Activated B cell treated with CpG ODN at 0.5 μM for 24 hours (primary cell): Measurements from ENCODE around the gene MET. TPM values are rescaled to one million over a fixed set of nuclear protein-coding genes. Genes with fewer than 3 reads are reported as not detected.

Experiments
- ATAC-seq: fragments of 200-7000 bp; cut with Tn5 transposase; one replicate; pipeline ENCODE4 v1.10.0; 2021; ENCODE audit warnings: low read depth, mild to moderate bottlenecking, moderate library complexity
- CTCF ChIA-PET: fragments of 350-600 bp; sonication (Branson Sonifier 250); formaldehyde crosslinking; loops from one replicate; lab custom pipeline; 2021; ENCODE audit warnings: antibody characterized with exemption; lab: Charles Lee
- POLR2A ChIA-PET: fragments of 350-600 bp; sonication (Branson Sonifier 250); formaldehyde crosslinking; loops from one replicate; lab custom pipeline; 2021; ENCODE audit warnings: antibody characterized with exemption; lab: Charles Lee
- DNase-seq: peaks from one replicate; pipeline ENCODE4 v3.0.0; 2022
- H3K27ac Mint-ChIP-seq: one replicate; pipeline ENCODE4 v1.8.0; 2020; ENCODE audit warnings: mixed read lengths
- H3K27me3 Mint-ChIP-seq: one replicate; pipeline ENCODE4 v1.8.0; 2021; ENCODE audit warnings: mixed read lengths
- H3K36me3 Mint-ChIP-seq: one replicate; pipeline ENCODE4 v1.8.0; 2021; ENCODE audit warnings: low read depth, mixed read lengths
- H3K4me1 Mint-ChIP-seq: one replicate; pipeline ENCODE4 v1.8.0; 2021; ENCODE audit warnings: mixed read lengths
- H3K4me3 Mint-ChIP-seq: one replicate; pipeline ENCODE4 v1.8.0; 2020; ENCODE audit warnings: mild to moderate bottlenecking, mixed read lengths
- H3K9me3 Mint-ChIP-seq: one replicate; pipeline ENCODE4 v1.8.0; 2020; ENCODE audit warnings: mixed read lengths
- CTCF ChIP-seq: fragments of 200-600 bp; IDR thresholded peaks from one replicate; pipeline ENCODE4 v1.8.0; 2022; ENCODE audit warnings: antibody characterized with exemption, mild to moderate bottlenecking
- intact Hi-C: fragments of 100-400 bp; cut with micrococcal nuclease; formaldehyde crosslinking; loops from one replicate; pipeline ENCODE4 v1.15.1; 2024
- total RNA-seq: library from RNA; stranded (reverse); gene quantifications from 2 replicates; pipeline ENCODE4 v1.2.3, GENCODE V29; 2022

The MET gene
- total RNA-seq, 1 donor from 2014 or later: 1.1 TPM

GRCh38 chr7:116829493-116829892, 157.5 kb downstream of the MET start:
- Mint-ChIP-seq H3K9me3 (peaks cover 4% of the 10 kb centered on the region), H3K4me1 (peaks cover 3% of the 10 kb centered on the region), H3K27ac (no peak overlapping the region), H3K4me3 (no peak overlapping the region), H3K27me3 (peaks cover 22% of the 10 kb centered on the region), H3K36me3 (no peaks in the 10 kb centered on the region)
- CTCF ChIA-PET: no interaction called here
- no peak for DNase-seq
- intact Hi-C loops: no loop called here
- POLR2A ChIA-PET: no interaction called here
- ATAC-seq: no peak
- no peak for TF ChIP-seq CTCF

GRCh38 chr7:116832692-116833091, 160.7 kb downstream of the MET start:
- Mint-ChIP-seq H3K27ac (no peak overlapping the region), H3K27me3 (peaks cover 12% of the 10 kb centered on the region), H3K4me1 (no peaks in the 10 kb centered on the region), H3K9me3 (no peaks in the 10 kb centered on the region), H3K36me3 (no peaks in the 10 kb centered on the region), H3K4me3 (no peak overlapping the region)
- CTCF ChIA-PET: no interaction called here
- intact Hi-C loops: no loop called here
- POLR2A ChIA-PET: no interaction called here
- ATAC-seq (no peak), DNase-seq (no peak)
- TF ChIP-seq CTCF: no peak

- TF ChIP-seq CTCF: no peak
- CTCF ChIA-PET: no interaction called here
- Mint-ChIP-seq H3K27me3 (peaks cover 10% of the 10 kb centered on the region), H3K27ac (no peak overlapping the region), H3K36me3 (no peaks in the 10 kb centered on the region), H3K9me3 (no peaks in the 10 kb centered on the region), H3K4me3 (no peak overlapping the region), H3K4me1 (no peaks in the 10 kb centered on the region)
- POLR2A ChIA-PET: no interaction called here
- no peak for ATAC-seq
- intact Hi-C loops: no loop called here
- no peak for DNase-seq
These were observed 163.0 kb downstream of the MET start for GRCh38 chr7:116834815-116835504.

GRCh38 chr7:116836048-116836447, 164.1 kb downstream of the MET start:
- Mint-ChIP-seq H3K9me3 (no peaks in the 10 kb centered on the region), H3K4me1 (peaks cover under 1% of the 10 kb centered on the region), H3K27me3 (peaks cover 9% of the 10 kb centered on the region), H3K27ac (no peak overlapping the region), H3K4me3 (no peak overlapping the region), H3K36me3 (no peaks in the 10 kb centered on the region)
- no peak for DNase-seq
- ChIA-PET POLR2A (no interaction called here), CTCF (no interaction called here)
- intact Hi-C loops: no loop called here
- no peak for ATAC-seq
- TF ChIP-seq CTCF: no peak

GRCh38 chr7:116836911-116837310, 164.9 kb downstream of the MET start:
- intact Hi-C loops: no loop called here
- DNase-seq: no peak
- Mint-ChIP-seq H3K27me3 (peaks cover 9% of the 10 kb centered on the region), H3K9me3 (no peaks in the 10 kb centered on the region), H3K4me1 (peaks cover 9% of the 10 kb centered on the region), H3K4me3 (no peak overlapping the region), H3K36me3 (no peaks in the 10 kb centered on the region), H3K27ac (no peak overlapping the region)
- no peak for TF ChIP-seq CTCF
- no peak for ATAC-seq
- CTCF ChIA-PET: no interaction called here
- POLR2A ChIA-PET: no interaction called here
